ENCODE measurements around the gene PPHLN1.

Gene PPHLN1, protein sequence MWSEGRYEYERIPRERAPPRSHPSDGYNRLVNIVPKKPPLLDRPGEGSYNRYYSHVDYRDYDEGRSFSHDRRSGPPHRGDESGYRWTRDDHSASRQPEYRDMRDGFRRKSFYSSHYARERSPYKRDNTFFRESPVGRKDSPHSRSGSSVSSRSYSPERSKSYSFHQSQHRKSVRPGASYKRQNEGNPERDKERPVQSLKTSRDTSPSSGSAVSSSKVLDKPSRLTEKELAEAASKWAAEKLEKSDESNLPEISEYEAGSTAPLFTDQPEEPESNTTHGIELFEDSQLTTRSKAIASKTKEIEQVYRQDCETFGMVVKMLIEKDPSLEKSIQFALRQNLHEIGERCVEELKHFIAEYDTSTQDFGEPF

DNA sequence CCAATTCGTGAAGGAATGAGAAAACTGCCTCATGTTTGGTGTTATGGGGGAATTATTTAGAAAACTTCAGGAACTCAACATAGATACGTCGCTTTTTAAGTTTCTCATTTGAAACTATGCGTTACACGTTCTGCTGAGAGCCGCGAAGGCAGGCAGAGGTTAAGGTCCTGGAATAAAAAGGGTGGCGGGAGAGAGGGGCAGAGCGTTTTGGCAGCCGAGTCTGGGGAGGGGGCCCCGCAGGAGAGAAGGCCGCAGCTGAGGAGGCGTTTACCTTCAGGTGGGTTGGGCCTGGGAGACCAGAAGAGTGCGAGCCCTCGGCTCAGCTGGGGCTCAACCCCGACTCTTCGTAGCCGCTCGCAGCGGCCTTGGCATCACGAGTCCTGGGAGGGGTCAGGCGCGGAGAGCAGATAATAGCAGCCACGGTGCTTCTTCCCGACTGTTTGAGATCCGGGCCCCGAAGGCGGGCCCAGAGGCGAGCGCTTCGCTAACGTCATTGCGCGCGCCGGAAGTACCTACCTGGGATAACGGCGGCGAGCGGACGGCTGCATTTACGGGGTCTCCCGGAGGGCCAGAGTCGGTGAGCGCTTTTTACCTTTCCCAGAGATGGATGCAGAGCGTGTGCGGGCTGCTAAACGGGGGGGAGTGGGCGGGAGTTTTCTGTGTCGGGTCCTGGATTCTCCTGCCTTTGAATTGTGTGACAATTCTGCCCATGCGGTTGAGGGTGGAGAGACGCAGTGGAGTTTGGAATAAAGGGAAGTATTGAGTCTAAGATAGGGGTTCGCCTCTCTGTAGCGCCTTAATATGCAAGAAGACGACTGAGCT, at the start of gene PPHLN1, which contains the start of gene ZCRB1:
TSS of gene PPHLN1 (plus strand) at position 515 of the 822 bp plus-strand sequence. CDS start 9,736 bp downstream, outside the sequence.
TSS of gene ZCRB1 (minus strand) at position 442 of the 822 bp plus-strand sequence. CDS start 1,992 bp downstream, outside the sequence.
- Histone ChIP-seq H3K27me3 (ENCODE audit: low read depth) (no peaks in the 10 kb centered on the region), H3K4me1 (peaks cover 25% of the 10 kb centered on the region), H3K9me3 (no peaks in the 10 kb centered on the region), H3K36me3 (replicated peaks) (peaks cover 9% of the 10 kb centered on the region), H3K4me3 (peak within 1 kb of the TSS; percentile 89)
- peak; percentile 80 to 91 for DNase-seq (ENCODE audit: low spot score in 2 of 2)
- in situ Hi-C loops (cut with MboI; ENCODE audit: low sequenced_read_pairs), result no loop called here

DNA sequence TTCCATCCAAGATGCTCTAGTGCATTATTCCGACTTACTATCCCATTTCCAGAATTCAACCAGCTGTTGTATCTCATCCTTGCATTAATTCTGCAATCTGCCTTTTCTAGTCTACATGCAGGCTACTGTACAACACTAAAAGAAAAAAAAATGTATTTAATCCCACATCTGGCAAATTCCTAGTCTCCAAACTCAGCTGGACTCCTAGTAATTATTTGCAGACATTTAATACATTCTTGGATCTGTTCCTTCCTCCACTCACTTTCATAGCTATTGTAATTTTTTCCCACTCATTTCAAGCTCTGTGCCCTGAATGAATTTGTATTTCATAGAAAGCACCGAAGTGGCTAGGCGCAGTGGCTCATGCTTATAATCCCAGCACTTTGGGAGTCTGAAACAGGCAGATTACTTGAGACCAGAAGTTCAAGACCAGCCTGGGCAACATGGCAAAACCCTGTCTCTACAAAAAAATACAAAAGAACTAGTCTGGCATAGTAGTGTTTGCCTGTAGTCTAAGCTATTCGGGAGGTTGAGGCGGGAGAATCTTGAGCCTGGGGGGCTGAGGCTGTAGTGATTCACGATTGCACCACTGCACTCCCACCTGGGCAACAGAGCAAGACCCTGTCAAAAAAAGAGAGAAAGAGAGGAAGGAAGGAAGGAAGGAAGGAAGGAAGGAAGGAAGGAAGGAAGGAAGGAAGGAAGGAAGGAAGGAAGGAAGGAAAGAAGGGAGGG, 48.4 kb upstream of the PPHLN1 start:
- Histone ChIP-seq H3K4me1 (peaks cover 8% of the 10 kb centered on the region), H3K27me3 (ENCODE audit: low read depth) (no peaks in the 10 kb centered on the region; the same call in 1 of the 2 replicates), H3K36me3 (replicated peaks) (no peaks in the 10 kb centered on the region), H3K4me3 (no peak overlapping the region), H3K9me3 (no peaks in the 10 kb centered on the region)
- no peak for DNase-seq (ENCODE audit: low spot score in 2 of 2)
- in situ Hi-C loops (cut with MboI; ENCODE audit: low sequenced_read_pairs), result no loop called here

DNA sequence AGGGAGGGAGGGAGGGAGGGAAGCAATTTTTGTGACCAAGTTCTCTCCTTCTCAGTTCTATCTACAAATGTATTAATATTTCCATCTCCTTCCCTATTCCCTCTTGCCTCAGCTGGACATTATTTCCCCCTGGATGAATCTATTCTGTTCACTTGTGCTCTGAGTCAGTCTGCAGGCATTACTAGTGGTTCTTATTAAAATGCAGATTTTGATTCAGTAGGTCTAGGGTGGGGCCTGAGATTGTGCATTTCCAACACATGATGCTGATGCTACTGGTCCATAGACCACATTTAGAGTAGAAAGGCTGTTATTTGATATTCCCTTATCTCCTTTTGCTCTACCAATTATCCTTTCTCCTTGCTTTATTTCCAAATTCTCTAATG, 47.8 kb upstream of the PPHLN1 start:
- H3K36me3 ChIP-seq (replicated peaks), result no peaks in the 10 kb centered on the region
- in situ Hi-C loops (cut with MboI; ENCODE audit: low sequenced_read_pairs), result no loop called here
- no peaks in the 10 kb centered on the region; the same call in 1 of the 2 replicates for H3K27me3 ChIP-seq (ENCODE audit: low read depth)
- no peak overlapping the region for H3K4me3 ChIP-seq
- no peak for DNase-seq (ENCODE audit: low spot score in 2 of 2)
- H3K9me3 ChIP-seq, result no peaks in the 10 kb centered on the region
- H3K4me1 ChIP-seq, result peaks cover 8% of the 10 kb centered on the region

DNA sequence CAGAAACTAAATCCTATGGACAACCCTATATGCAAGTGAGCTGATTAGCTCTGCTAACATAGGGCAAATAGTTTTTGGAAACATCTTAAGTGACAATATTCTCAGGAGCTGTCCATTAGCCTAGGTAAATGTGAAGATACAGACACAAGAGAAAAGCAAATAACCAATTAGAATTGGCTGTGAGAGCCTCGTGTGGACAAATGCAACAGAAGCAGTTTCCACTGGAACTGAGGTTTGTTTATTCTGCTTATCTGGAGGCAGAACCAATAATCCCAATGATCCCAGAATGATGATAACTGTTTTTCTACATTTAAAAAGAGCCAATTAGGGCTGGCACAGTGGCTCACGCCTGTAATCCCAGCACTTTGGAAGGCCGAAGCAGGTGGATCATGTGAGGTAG, 44.7 kb upstream of the PPHLN1 start:
- Histone ChIP-seq H3K36me3 (replicated peaks) (no peaks in the 10 kb centered on the region), H3K27me3 (ENCODE audit: low read depth) (no peaks in the 10 kb centered on the region; the same call in 1 of the 2 replicates), H3K4me3 (no peak overlapping the region), H3K4me1 (peaks cover 8% of the 10 kb centered on the region), H3K9me3 (no peaks in the 10 kb centered on the region)
- DNase-seq (ENCODE audit: low spot score in 2 of 2), result no peak
- in situ Hi-C loops (cut with MboI; ENCODE audit: low sequenced_read_pairs), result no loop called here

DNA sequence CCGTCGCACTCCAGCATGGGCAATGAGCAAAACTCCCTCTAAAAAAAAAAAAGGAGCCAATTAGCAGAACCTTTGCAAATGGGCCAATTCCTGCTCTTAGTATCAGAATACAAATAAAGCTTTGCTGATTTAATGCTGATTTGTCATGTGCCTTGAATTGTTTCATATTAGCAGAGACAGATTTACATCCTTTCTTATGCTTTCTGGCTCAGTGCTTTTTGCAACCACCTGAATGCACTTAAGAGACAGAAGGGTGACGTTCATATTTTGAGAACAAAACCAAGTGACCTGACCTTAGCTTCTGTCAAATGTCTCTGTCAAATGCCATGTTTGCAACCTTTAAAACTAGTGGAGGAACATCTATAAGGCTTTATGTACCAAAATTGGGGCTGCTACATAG, 44.1 kb upstream of the PPHLN1 start:
- no peaks in the 10 kb centered on the region for H3K36me3 ChIP-seq (replicated peaks)
- no peaks in the 10 kb centered on the region; the same call in 1 of the 2 replicates for H3K27me3 ChIP-seq (ENCODE audit: low read depth)
- H3K9me3 ChIP-seq, result no peaks in the 10 kb centered on the region
- H3K4me1 ChIP-seq, result peaks cover 8% of the 10 kb centered on the region
- DNase-seq (ENCODE audit: low spot score in 2 of 2), result no peak
- H3K4me3 ChIP-seq, result no peak overlapping the region
- in situ Hi-C loops (cut with MboI; ENCODE audit: low sequenced_read_pairs), result no loop called here

DNA sequence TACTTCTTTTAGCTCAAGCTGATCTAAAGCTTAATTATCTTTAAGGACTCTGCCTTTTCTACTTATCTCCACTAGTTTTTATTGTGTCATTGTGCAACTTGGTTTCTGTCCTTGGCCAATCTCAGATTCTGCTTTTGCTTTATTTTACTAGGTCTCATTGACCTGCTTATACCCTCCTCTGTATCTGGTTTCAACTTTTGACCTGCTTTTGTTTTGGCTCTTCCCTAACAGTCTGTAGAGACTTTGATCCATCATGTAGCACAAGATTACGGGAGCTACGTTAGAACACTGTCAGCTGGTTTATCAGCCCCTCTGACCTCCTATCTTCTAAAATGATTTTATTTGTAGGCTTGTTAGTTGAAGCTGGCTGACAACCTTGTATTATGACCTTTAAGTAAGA, 43.7 kb upstream of the PPHLN1 start:
- peaks cover 8% of the 10 kb centered on the region for H3K4me1 ChIP-seq
- in situ Hi-C loops (cut with MboI; ENCODE audit: low sequenced_read_pairs), result no loop called here
- no peak overlapping the region for H3K4me3 ChIP-seq
- H3K27me3 ChIP-seq (ENCODE audit: low read depth), result no peaks in the 10 kb centered on the region; the same call in 1 of the 2 replicates
- H3K9me3 ChIP-seq, result no peaks in the 10 kb centered on the region
- DNase-seq (ENCODE audit: low spot score in 2 of 2), result no peak
- no peaks in the 10 kb centered on the region for H3K36me3 ChIP-seq (replicated peaks)

DNA sequence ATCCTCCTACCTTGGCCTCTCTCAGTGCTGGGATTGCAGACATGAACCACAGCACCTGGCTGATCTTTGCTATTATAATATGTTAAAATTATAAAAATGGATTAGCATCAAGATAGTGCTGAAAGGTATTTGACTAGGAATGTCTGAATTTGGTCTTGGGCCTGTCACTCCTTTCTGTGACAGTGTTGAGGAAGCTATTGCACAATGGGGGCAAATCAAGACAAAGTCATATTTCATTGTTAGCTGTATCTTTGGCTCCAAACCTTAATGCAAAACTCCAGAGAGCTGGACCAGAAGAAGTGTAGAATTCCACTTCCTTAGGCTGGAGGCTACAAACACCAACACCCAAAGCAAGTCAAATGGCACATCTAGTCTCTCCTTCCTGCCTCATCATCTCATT, 42.2 kb upstream of the PPHLN1 start:
- Histone ChIP-seq H3K4me1 (peaks cover 4% of the 10 kb centered on the region), H3K36me3 (replicated peaks) (no peaks in the 10 kb centered on the region), H3K9me3 (no peaks in the 10 kb centered on the region), H3K4me3 (no peak overlapping the region), H3K27me3 (ENCODE audit: low read depth) (no peaks in the 10 kb centered on the region)
- in situ Hi-C loops (cut with MboI; ENCODE audit: low sequenced_read_pairs), result no loop called here
- DNase-seq (ENCODE audit: low spot score in 2 of 2), result no peak

DNA sequence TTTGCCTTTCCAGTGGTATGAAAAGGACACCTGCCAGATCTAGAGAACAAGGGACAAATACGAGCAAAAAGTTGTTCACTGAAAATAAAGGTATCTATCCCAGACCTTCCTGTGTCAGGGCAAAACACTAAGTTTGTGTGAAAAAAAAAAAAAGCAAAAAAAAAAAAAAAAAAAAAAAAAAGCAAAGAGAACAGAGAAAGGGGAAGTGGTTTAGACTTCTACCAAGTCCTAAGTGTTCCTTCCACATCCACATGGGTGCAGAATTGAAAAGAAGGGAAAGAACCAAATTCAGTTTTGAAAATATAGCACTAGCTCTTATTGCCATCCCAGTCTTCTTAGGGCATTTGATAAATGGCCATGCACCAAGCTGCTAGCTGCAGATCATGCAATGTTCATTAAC, 41.8 kb upstream of the PPHLN1 start:
- no peaks in the 10 kb centered on the region for H3K27me3 ChIP-seq (ENCODE audit: low read depth)
- no peak overlapping the region for H3K4me3 ChIP-seq
- in situ Hi-C loops (cut with MboI; ENCODE audit: low sequenced_read_pairs), result no loop called here
- no peaks in the 10 kb centered on the region for H3K9me3 ChIP-seq
- H3K36me3 ChIP-seq (replicated peaks), result no peaks in the 10 kb centered on the region
- H3K4me1 ChIP-seq, result peaks cover 4% of the 10 kb centered on the region
- DNase-seq (ENCODE audit: low spot score in 2 of 2), result no peak

DNA sequence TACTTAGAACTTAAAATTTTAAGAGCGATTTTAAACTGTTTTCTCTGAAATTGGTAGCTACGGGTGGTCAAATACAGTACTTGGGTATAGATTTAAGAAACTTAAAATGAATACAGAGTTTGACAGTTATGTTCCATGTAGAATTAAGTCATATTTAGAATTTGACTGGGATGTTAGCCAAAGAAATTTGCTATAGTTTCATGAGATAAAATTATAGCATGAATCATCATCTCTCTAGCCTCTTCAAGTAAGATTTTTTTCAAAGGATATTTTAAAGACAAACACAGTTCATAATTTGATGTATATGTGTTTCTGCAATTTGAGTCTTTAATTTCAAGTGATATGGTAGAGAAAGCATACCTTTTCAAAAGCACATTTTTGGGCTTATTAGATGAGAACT, 41.1 kb upstream of the PPHLN1 start:
- Histone ChIP-seq H3K4me3 (no peak overlapping the region), H3K4me1 (peaks cover 4% of the 10 kb centered on the region)
- in situ Hi-C loops (cut with MboI; ENCODE audit: low sequenced_read_pairs), result no loop called here

DNA sequence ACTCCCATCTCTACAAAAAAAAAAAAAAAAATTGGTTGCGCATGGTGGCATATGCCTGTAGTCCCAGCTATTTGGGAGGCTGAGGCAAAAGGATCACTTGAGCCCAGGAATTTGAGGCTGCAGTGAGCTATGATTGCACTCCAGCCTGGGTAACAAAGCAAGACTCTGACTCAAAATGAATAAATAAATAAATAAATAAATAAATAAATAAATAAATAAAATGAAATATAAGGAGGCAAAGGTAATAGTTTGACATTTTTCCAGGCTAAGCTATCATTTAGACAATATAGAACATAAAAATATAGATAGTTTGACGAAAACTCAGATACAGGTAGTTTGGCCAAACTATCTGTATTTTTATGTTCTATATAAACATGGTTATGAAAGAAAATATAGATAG, 40.5 kb upstream of the PPHLN1 start:
- H3K4me1 ChIP-seq, result peaks cover 4% of the 10 kb centered on the region
- in situ Hi-C loops (cut with MboI; ENCODE audit: low sequenced_read_pairs), result no loop called here
- H3K36me3 ChIP-seq (replicated peaks), result no peaks in the 10 kb centered on the region
- no peak for DNase-seq (ENCODE audit: low spot score in 2 of 2)
- H3K9me3 ChIP-seq, result no peaks in the 10 kb centered on the region
- no peak overlapping the region for H3K4me3 ChIP-seq
- no peaks in the 10 kb centered on the region for H3K27me3 ChIP-seq (ENCODE audit: low read depth)

More for the DNA sequence above, 41.1 kb upstream of the PPHLN1 start:
- no peak for DNase-seq (ENCODE audit: low spot score in 2 of 2)
- H3K36me3 ChIP-seq (replicated peaks), result no peaks in the 10 kb centered on the region
- H3K27me3 ChIP-seq (ENCODE audit: low read depth), result no peaks in the 10 kb centered on the region
- no peaks in the 10 kb centered on the region for H3K9me3 ChIP-seq

DNA sequence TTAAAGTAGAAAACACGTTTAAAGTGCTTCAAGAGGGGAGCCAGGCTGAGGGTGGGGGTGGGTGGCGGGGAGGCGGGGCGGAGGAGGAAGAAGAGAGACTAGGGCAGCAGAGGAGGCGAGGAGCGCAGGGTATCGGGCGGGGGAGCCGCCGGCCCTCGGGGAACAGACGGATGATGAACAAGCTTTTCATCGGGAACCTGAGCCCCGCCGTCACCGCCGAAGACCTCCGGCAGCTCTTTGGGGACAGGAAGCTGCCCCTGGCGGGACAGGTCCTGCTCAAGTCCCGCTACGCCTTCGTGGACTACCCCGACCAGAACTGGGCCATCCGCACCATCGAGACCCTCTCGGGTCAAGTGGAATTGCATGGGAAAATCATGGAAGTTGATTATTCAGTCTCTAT, 39.2 kb upstream of the PPHLN1 start:
- H3K36me3 ChIP-seq (replicated peaks), result no peaks in the 10 kb centered on the region
- no peak for DNase-seq (ENCODE audit: low spot score in 2 of 2)
- H3K4me3 ChIP-seq, result no peak overlapping the region
- H3K9me3 ChIP-seq, result no peaks in the 10 kb centered on the region
- peaks cover 4% of the 10 kb centered on the region for H3K4me1 ChIP-seq
- no peaks in the 10 kb centered on the region for H3K27me3 ChIP-seq (ENCODE audit: low read depth)
- in situ Hi-C loops (cut with MboI; ENCODE audit: low sequenced_read_pairs), result no loop called here

DNA sequence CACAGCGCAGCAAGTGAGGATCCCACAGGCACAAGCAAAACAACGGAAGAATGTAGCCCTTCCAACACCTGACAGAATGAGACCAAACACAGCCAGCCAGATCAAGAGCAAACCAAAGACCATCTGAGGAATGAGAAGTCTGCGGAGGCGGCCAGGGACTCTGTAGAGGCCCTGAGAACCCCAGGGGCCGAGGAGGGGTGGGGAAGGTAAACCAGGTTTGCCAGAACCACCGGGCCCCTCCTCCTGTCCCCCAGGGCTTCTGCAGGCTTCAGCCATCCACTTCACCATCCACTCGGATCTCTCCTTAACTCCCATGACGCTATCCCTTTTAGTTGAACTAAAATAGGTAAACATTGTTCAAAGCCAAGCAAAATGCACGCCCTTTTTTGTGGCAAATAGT, 37.4 kb upstream of the PPHLN1 start:
- DNase-seq (ENCODE audit: low spot score in 2 of 2), result no peak
- H3K4me1 ChIP-seq, result no peaks in the 10 kb centered on the region
- H3K36me3 ChIP-seq (replicated peaks), result no peaks in the 10 kb centered on the region
- H3K4me3 ChIP-seq, result no peak overlapping the region
- H3K27me3 ChIP-seq (ENCODE audit: low read depth), result no peaks in the 10 kb centered on the region
- in situ Hi-C loops (cut with MboI; ENCODE audit: low sequenced_read_pairs), result no loop called here
- H3K9me3 ChIP-seq, result no peaks in the 10 kb centered on the region

DNA sequence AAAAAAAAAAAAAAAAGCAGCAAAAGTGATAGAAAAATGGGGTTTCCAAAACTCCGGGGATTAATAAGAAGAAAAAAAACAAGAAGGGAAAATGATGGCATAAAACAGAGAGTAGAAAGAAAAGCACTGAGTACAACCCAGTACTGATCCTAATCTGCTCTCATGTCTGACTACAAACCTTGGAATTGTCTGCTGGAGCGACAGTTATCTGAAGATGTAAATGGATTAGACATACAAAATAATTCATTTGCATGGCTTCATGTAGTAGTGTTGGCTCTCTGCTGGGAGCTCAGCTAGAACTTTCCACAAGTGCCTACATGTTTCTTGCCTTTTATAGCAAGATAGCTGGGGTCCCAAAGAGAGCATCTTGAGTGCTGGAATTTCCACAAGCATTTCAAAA, 34.3 kb upstream of the PPHLN1 start:
- in situ Hi-C loops (cut with MboI; ENCODE audit: low sequenced_read_pairs), result no loop called here
- H3K9me3 ChIP-seq, result no peaks in the 10 kb centered on the region

More for the DNA sequence above, 34.3 kb upstream of the PPHLN1 start:
- DNase-seq (ENCODE audit: low spot score in 2 of 2), result no peak
- H3K4me1 ChIP-seq, result no peaks in the 10 kb centered on the region
- no peak overlapping the region for H3K4me3 ChIP-seq
- no peaks in the 10 kb centered on the region for H3K27me3 ChIP-seq (ENCODE audit: low read depth)
- H3K36me3 ChIP-seq (replicated peaks), result no peaks in the 10 kb centered on the region
